Keratinocyte (primary cell): ENCODE data around the gene HOXA11. TPM values are rescaled to one million over a fixed set of nuclear protein-coding genes. Genes with fewer than 3 reads are reported as not detected.

Experiments used
- DNase-seq: peaks from one replicate; pipeline ENCODE4 v3.0.0-alpha.2; 2011; ENCODE audit warnings: low read depth, missing footprints, low spot score
- FAIRE-seq: peaks from 2 replicates; lab custom pipeline; 2011; peaks lifted over from hg19 to GRCh38; lab: Jason Lieb, UNC
- H2AFZ ChIP-seq: 2 replicates; pipeline ENCODE4 v1.6.0; 2012; ENCODE audit warnings: low read length, control low read depth, inconsistent platforms; ENCODE audit not compliant: control insufficient read depth
- H3K27ac ChIP-seq: 2 replicates; pipeline ENCODE4 v1.5.1; 2011; ENCODE audit warnings: low read length; ENCODE audit not compliant: control insufficient read depth, insufficient read depth
- H3K27me3 ChIP-seq: 3 replicates; pipeline ENCODE4 v1.6.0; 2011; ENCODE audit warnings: low read length; ENCODE audit not compliant: control insufficient read depth, insufficient read depth; ENCODE audit errors: extremely low read depth
- H3K36me3 ChIP-seq, 2 experiments: 2 replicates in 1 of 2; 3 replicates in 1 of 2; pipeline ENCODE4 v1.5.1; 2011; ENCODE audit warnings: low read length in 2 of 2, mild to moderate bottlenecking in 1 of 2; ENCODE audit not compliant: control insufficient read depth in 2 of 2, insufficient read depth in 2 of 2; ENCODE audit errors: extremely low read depth in 1 of 2
- H3K4me1 ChIP-seq: 3 replicates; pipeline ENCODE4 v1.5.1; 2011; ENCODE audit warnings: low read length; ENCODE audit not compliant: control insufficient read depth, insufficient read depth; ENCODE audit errors: extremely low read depth
- H3K4me2 ChIP-seq: 3 replicates; pipeline ENCODE4 v1.6.0; 2011; ENCODE audit warnings: low read depth, low read length; ENCODE audit not compliant: control insufficient read depth, insufficient read depth; ENCODE audit errors: extremely low read depth
- H3K4me3 ChIP-seq, 3 experiments: fragments of 200-600 bp in 1 of 3; sonication (generic) in 1 of 3; 2 replicates in 2 of 3; 3 replicates in 1 of 3; pipeline ENCODE4 v1.5.1; 2011 to 2016; ENCODE audit warnings: low read length in 3 of 3, mild to moderate bottlenecking in 3 of 3, control low read depth in 2 of 3, inconsistent platforms in 1 of 3, low read depth in 1 of 3, mixed read lengths in 1 of 3, mixed run types in 1 of 3, moderate library complexity in 1 of 3; ENCODE audit not compliant: control insufficient read depth in 2 of 3, insufficient read depth in 2 of 3; ENCODE audit errors: extremely low read depth in 1 of 3
- H3K79me2 ChIP-seq: 2 replicates; pipeline ENCODE4 v1.6.0; 2012; ENCODE audit warnings: low read length; ENCODE audit not compliant: control insufficient read depth, insufficient read depth
- H3K9ac ChIP-seq: 3 replicates; pipeline ENCODE4 v1.6.0; 2011; ENCODE audit warnings: low read length; ENCODE audit not compliant: control insufficient read depth, insufficient read depth; ENCODE audit errors: extremely low read depth
- H3K9me1 ChIP-seq: 3 replicates; pipeline ENCODE4 v1.6.0; 2011; ENCODE audit warnings: low read length; ENCODE audit not compliant: control insufficient read depth, insufficient read depth; ENCODE audit errors: extremely low read depth
- H3K9me3 ChIP-seq: 2 replicates; pipeline ENCODE4 v1.5.1; 2012; ENCODE audit warnings: low read depth, low read length; ENCODE audit not compliant: control insufficient read depth
- H4K20me1 ChIP-seq: 3 replicates; pipeline ENCODE4 v1.6.0; 2011; ENCODE audit warnings: low read length; ENCODE audit not compliant: control insufficient read depth, insufficient read depth; ENCODE audit errors: extremely low read depth
- EZH2 ChIP-seq: IDR thresholded peaks from one replicate; pipeline ENCODE4 v1.6.1; 2012; ENCODE audit warnings: inconsistent platforms, mild to moderate bottlenecking, low read length, moderate library complexity
- dilution Hi-C: fragments of 300-500 bp; cut with MboI; formaldehyde crosslinking; loops from one replicate; pipeline ENCODE4 v1.7.0; 2020; ENCODE audit warnings: low sequenced_read_pairs; ENCODE audit not compliant: extremely low pct_ligation_motif_present
- polyA plus RNA-seq, 5 experiments: library from polyadenylated mRNA; depleted of rRNA in 3 of 5; stranded (reverse) in 3 of 5; stranded (forward) in 1 of 5; unstranded in 1 of 5; fragments of >200 nt; gene quantifications; 1 replicate in 1 of 5; 2 replicates in 3 of 5; 3 replicates in 1 of 5; pipeline versions ENCODE4 v1.2.1 to v1.2.3, GENCODE V29; 2011 to 2012; ENCODE audit warnings: missing spikeins in 2 of 5, low read depth in 1 of 5, low replicate concordance in 1 of 5
- TF ChIP-seq, protein P1 (sequence below), 3 experiments: IDR thresholded peaks in 1 of 3; conservative IDR thresholded peaks in 1 of 3; optimal IDR thresholded peaks in 1 of 3; 2 replicates in 2 of 3; 3 replicates in 1 of 3; pipeline versions ENCODE3 to v1.5.1; 2011; ENCODE audit warnings: low read length in 3 of 3, mild to moderate bottlenecking in 3 of 3, moderate library complexity in 2 of 3, control low read depth in 1 of 3, inconsistent platforms in 1 of 3; ENCODE audit not compliant: insufficient read depth in 2 of 3; ENCODE audit errors: extremely low read depth in 1 of 3

HOXA11 gene
- polyA plus RNA-seq, 1 donor (not counting 4 experiments of a cell fraction or from before 2014, with no cell fraction given), result 0.07 TPM

DNA sequence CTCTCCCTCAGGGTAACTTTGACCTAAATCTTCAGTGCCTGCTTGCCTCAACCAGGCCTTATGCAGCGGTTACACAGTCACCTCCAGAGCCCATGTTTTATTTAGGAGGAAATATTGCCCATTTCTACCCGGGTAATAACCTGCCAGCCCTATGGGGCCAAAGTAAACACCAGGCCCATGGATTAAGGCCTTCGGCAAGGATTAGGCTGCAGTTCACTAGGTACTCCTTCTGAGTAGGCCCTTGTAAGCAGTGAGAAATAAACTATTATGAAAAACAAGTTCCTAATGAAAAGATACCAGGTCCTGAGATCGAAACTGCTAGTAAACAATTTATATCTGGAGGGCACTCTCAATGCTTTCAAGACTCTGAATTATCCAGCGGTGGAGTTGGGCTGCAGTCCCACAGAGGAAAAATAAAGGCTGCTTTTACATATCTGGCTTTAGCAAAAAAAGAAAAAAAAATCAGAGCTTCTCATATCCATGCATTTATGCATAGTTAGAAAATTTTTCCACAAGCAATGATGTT lies 7.2 kb downstream of the HOXA11 start:
- Histone ChIP-seq H3K27me3 (peaks cover 15% of the 10 kb centered on the region), H3K4me3 (no peak overlapping the region), H3K4me1 (peaks cover 4% of the 10 kb centered on the region), H3K9ac (no peak overlapping the region), H3K27ac (no peak overlapping the region), H3K36me3 (no peaks in the 10 kb centered on the region), H4K20me1 (no peaks in the 10 kb centered on the region), H2AFZ (no peak overlapping the region), H3K9me3 (no peaks in the 10 kb centered on the region), H3K4me2 (no peak overlapping the region), H3K79me2 (peaks cover 6% of the 10 kb centered on the region), H3K9me1 (no peaks in the 10 kb centered on the region)
- dilution Hi-C loops, result no loop called here
- no peak for DNase-seq
- no peak for FAIRE-seq
- TF ChIP-seq EZH2, result no peak
- TF ChIP-seq, protein P1, sequence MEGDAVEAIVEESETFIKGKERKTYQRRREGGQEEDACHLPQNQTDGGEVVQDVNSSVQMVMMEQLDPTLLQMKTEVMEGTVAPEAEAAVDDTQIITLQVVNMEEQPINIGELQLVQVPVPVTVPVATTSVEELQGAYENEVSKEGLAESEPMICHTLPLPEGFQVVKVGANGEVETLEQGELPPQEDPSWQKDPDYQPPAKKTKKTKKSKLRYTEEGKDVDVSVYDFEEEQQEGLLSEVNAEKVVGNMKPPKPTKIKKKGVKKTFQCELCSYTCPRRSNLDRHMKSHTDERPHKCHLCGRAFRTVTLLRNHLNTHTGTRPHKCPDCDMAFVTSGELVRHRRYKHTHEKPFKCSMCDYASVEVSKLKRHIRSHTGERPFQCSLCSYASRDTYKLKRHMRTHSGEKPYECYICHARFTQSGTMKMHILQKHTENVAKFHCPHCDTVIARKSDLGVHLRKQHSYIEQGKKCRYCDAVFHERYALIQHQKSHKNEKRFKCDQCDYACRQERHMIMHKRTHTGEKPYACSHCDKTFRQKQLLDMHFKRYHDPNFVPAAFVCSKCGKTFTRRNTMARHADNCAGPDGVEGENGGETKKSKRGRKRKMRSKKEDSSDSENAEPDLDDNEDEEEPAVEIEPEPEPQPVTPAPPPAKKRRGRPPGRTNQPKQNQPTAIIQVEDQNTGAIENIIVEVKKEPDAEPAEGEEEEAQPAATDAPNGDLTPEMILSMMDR (optimal IDR thresholded peaks at IDR 0.05 in 1 of 3, IDR thresholded peaks at IDR 0.05 in 1 of 3, conservative IDR thresholded peaks at IDR 0.05 in 1 of 3; ENCODE audit: extremely low read depth in 1 of 3, insufficient read depth in 2 of 3, low read length in 3 of 3), result no peak

DNA sequence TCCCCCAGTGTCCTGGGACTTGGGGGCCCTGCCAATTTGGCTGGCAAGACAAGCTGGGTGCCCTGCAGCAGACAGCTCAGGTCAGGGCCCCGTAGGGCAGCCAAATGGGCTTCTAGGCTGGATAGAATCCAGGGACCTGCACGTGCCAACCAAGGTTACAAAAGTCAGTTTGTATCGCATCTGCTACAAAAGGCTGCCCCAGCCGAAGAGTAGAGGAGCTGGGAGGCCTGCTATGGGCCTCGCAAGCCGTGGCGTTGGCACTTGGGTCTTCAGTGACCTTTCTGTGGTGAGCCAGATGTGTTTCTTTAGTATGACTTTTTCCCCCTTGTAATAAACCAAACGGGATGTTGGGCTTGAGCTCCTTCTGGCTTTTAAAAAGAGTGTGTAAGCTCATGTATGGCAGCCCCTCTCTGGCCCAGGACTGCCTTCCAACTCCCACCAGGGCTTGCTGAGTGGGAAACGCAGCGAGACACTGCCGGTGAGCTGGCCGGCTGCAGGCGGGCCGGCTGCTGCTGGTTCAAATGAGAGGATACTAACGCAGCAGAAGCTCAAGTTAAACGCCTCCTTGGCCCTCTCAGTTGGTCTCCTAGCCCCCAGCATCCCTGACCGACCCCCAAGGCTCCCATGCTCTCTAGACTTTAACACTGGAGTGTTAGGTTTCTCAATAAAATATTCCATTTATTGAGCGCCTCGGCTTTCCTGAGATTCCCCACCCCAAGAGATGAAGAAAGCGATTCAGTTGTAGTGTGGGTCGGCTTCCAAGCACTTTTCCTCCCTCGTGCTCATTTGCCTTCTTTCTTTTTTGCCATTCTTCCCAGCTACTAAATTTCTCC lies 7.9 kb downstream of the HOXA11 start:
- peaks cover 12% of the 10 kb centered on the region for H3K79me2 ChIP-seq

More for the DNA sequence above, 7.9 kb downstream of the HOXA11 start:
- Histone ChIP-seq H3K27ac (no peak overlapping the region), H3K4me3 (no peak overlapping the region), H3K4me1 (peaks cover 11% of the 10 kb centered on the region), H3K9me3 (no peaks in the 10 kb centered on the region), H3K27me3 (peaks cover 8% of the 10 kb centered on the region), H3K36me3 (peaks cover 0 to under 1% of the 10 kb centered on the region in 2 experiments), H4K20me1 (no peaks in the 10 kb centered on the region), H3K4me2 (no peak overlapping the region), H2AFZ (no peak overlapping the region), H3K9me1 (no peaks in the 10 kb centered on the region), H3K9ac (no peak overlapping the region)
- FAIRE-seq (no peak), DNase-seq (no peak)
- TF ChIP-seq, protein P1 (optimal IDR thresholded peaks at IDR 0.05 in 1 of 3, IDR thresholded peaks at IDR 0.05 in 1 of 3, conservative IDR thresholded peaks at IDR 0.05 in 1 of 3; ENCODE audit: extremely low read depth in 1 of 3, insufficient read depth in 2 of 3, low read length in 3 of 3), result no peak
- TF ChIP-seq EZH2, result no peak
- dilution Hi-C loops, result no loop called here
